ENCODE data around the gene COX4I1. TPM values are rescaled to one million over a fixed set of nuclear protein-coding genes. Genes with fewer than 3 reads are reported as not detected.
"Not testable (repeated sequence)": the region's sequence is repeated elsewhere in the genome, so short reads cannot be mapped to it uniquely, and the experiment has no call there.

COX4I1 gene
- total RNA-seq, 1 donor from 2014 or later = 346 TPM

DNA sequence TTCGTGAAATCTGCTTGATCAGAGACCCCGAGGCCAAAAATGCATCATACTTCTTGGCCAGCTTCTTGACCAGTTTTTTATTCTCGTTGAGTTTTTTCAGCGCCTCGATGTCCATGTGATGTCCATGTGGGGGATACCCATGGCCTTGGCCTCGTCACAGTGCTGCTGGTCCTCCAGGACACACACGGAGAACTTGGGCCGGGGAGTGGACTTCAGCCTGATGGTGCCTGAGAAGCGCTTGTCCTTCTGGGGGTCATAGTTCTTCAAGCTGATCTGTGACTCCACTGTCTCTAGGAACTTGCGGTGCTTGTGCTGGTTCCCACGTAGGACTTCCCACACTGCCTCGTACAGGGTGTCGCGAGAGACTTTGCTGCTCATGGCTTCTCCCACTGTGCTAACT is 16.7 kb downstream of the COX4I1 start:
- Mint-ChIP-seq H3K36me3 (no peaks in the 10 kb centered on the region), H3K27me3 (ENCODE audit: low read depth) (peaks cover 65% of the 10 kb centered on the region), H3K4me1 (no peaks in the 10 kb centered on the region), H3K9me3 (no peaks in the 10 kb centered on the region), H3K27ac (no peak overlapping the region), H3K4me3 (no peak overlapping the region)
- TF ChIP-seq, protein P1, sequence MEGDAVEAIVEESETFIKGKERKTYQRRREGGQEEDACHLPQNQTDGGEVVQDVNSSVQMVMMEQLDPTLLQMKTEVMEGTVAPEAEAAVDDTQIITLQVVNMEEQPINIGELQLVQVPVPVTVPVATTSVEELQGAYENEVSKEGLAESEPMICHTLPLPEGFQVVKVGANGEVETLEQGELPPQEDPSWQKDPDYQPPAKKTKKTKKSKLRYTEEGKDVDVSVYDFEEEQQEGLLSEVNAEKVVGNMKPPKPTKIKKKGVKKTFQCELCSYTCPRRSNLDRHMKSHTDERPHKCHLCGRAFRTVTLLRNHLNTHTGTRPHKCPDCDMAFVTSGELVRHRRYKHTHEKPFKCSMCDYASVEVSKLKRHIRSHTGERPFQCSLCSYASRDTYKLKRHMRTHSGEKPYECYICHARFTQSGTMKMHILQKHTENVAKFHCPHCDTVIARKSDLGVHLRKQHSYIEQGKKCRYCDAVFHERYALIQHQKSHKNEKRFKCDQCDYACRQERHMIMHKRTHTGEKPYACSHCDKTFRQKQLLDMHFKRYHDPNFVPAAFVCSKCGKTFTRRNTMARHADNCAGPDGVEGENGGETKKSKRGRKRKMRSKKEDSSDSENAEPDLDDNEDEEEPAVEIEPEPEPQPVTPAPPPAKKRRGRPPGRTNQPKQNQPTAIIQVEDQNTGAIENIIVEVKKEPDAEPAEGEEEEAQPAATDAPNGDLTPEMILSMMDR (IDR thresholded peaks at IDR 0.05; ENCODE audit: unreplicated experiment) = no peak
- DNase-seq (ENCODE audit: low spot score in 2 of 2, unreplicated experiment in 2 of 2) = no peak

DNA sequence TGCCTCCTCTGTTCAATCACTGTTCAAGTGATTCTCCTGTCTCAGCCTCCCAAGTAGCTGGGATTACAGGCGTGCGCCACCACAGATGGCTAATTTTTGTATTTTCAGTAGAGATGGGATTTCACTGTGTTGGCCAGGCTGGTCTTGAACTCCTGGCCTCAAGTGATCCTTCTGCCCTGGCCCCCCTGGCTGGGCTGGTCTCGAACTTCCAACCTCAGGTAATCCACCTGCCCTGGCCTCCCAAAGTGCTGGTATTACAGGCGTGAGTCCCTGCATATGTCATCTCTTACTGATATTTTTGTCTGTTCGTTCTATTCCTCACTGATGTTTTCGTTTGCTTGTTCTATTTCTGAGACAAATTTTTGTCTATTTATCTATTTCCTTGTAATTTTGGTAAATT is 17.7 kb downstream of the COX4I1 start:
- H3K4me1 Mint-ChIP-seq; H3K36me3 Mint-ChIP-seq; DNase-seq (ENCODE audit: low spot score in 2 of 2, unreplicated experiment in 2 of 2); H3K9me3 Mint-ChIP-seq; H3K4me3 Mint-ChIP-seq; H3K27ac Mint-ChIP-seq: not testable (repeated sequence)
- H3K27me3 Mint-ChIP-seq (ENCODE audit: low read depth) = peaks cover 60% of the 10 kb centered on the region

DNA sequence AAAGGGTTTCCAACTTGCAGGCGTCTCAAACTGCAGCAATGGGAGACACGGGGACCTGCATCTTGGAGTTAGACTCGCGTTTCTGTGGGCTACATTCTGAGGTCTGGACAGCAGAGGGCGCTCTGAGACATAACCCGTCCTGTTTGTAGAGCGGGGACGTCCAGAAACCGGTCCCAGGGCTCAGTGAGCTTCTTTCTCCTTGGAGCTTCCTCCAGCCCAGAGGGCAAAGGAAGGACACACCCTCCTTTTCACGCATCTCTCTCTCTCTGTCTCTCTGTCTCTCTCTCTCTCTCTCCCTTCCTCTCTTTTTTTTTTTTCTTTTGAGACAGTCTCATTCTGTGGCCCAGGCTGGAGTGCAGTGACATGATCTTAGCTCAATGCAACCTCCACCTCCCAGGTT is 19.8 kb downstream of the COX4I1 start:
- DNase-seq (ENCODE audit: low spot score in 2 of 2, unreplicated experiment in 2 of 2) = peak; percentile 58 to 83
- Mint-ChIP-seq H3K27me3 (ENCODE audit: low read depth) (peaks cover 40% of the 10 kb centered on the region), H3K4me1 (peaks cover 6% of the 10 kb centered on the region), H3K4me3 (no peak overlapping the region), H3K36me3 (no peaks in the 10 kb centered on the region), H3K9me3 (no peaks in the 10 kb centered on the region), H3K27ac (no peak overlapping the region)
- TF ChIP-seq, protein P1 (IDR thresholded peaks at IDR 0.05; ENCODE audit: unreplicated experiment) = peak; percentile 63

DNA sequence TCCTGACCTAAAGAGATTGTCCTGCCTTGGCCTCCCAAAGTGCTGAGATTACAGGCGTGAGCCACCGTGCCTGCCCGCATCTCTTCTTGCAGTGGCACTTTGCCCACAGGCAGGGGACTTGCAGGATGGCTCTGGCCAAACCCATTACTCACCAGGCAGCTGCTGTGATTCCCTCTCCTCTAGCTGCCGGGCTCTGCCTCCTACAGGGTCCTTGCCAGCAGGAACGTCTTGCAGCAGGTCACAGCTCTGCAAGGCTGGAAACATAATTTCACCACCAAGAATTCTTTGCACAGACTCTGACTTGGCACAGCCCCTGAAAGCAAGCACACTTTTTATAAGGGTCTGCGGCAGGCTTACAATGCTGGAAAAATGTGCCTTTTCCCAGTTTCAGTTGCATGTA is 20.3 kb downstream of the COX4I1 start:
- no peak for DNase-seq (ENCODE audit: low spot score in 2 of 2, unreplicated experiment in 2 of 2)
- no peak overlapping the region for H3K4me3 Mint-ChIP-seq
- no peak overlapping the region for H3K27ac Mint-ChIP-seq
- peaks cover 6% of the 10 kb centered on the region for H3K4me1 Mint-ChIP-seq
- no peaks in the 10 kb centered on the region for H3K9me3 Mint-ChIP-seq
- TF ChIP-seq, protein P1 (IDR thresholded peaks at IDR 0.05; ENCODE audit: unreplicated experiment) = no peak
- H3K36me3 Mint-ChIP-seq = no peaks in the 10 kb centered on the region
- H3K27me3 Mint-ChIP-seq (ENCODE audit: low read depth) = peaks cover 35% of the 10 kb centered on the region

DNA sequence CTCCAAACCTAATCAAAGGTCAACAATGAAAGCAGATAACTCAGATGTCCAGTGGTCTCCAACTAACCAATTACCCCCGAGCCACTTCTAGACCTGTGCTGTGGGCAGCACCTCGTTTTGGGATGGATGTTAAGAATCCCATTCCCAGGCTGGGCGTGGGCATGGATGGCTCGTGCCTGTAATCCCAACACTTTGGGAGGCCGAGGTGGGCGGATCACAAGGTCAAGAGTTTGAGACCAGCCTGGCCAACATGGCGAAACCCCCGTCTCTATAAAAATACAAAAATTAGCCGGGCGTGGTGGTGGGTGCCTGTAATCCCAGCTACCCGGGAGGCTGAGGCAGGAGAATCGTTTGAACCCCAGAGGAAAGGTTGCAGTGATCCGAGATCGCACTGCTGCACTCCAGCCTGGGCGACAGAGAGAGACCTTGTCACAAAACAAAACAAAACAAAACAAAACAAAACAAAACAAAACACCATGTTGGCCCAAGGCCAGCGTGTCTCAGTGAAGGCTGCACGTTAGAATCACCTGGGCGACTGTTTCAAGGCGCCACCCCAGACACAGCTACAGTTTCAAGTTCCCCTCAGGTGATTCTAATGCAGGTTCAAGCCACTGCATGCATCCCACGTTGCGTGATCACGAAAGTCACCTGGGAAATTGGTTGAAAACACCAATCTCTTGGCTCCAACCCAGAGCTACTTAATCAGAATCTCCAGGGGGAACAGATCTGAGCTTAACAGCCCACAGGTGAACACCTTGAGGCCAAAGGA is 21.3 kb downstream of the COX4I1 start:
- peaks cover 31% of the 10 kb centered on the region for H3K27me3 Mint-ChIP-seq (ENCODE audit: low read depth)

More for the DNA sequence above, 21.3 kb downstream of the COX4I1 start:
- TF ChIP-seq, protein P1 (IDR thresholded peaks at IDR 0.05; ENCODE audit: unreplicated experiment) = no peak
- Mint-ChIP-seq H3K4me3 (no peak overlapping the region), H3K36me3 (no peaks in the 10 kb centered on the region), H3K9me3 (no peaks in the 10 kb centered on the region), H3K27ac (no peak overlapping the region), H3K4me1 (peaks cover 6% of the 10 kb centered on the region)
- no peak for DNase-seq (ENCODE audit: low spot score in 2 of 2, unreplicated experiment in 2 of 2)

Data from mesothelial cell of epicardium (in vitro differentiated cells).